ENCODE data around the gene PICK1.

The PICK1 gene

DNA sequence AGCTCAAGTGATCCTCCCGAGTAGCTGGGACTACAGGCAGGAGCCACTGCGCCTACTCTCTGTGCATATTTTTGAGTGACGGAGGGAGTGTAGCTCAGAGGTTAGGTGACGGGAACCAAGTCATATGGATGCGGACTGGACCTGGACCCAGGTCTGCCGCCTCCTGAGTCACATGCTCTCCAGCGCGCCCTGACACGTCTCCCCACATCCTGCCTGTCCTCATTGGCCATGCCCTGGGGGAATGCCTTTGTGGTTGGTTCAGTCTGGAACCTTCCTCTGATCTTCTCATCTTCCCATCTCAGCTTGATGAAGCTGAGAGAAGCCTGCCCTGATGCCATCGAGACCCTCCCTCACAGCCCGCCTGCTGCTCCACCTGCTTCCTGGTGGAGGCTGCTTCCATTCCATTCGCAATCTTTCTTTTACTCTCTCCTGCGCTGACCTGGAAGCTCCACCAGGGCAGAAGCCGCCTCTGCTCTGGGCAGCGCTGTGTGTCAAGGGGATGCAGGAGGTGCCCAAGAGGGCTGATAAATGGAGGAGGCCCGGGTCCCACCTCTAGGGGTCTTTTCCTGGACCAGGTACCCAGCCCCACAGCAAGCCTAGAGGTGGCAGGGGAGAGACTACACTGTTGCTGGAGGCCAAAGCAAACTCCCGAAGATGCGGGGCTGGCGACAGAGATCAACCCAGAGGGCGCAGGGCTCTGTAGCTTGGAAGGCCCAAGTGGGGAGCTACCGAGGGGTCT, 67.2 kb downstream of the PICK1 start:
- no peak overlapping the region for H3K27ac ChIP-seq
- TF ChIP-seq, protein P1, sequence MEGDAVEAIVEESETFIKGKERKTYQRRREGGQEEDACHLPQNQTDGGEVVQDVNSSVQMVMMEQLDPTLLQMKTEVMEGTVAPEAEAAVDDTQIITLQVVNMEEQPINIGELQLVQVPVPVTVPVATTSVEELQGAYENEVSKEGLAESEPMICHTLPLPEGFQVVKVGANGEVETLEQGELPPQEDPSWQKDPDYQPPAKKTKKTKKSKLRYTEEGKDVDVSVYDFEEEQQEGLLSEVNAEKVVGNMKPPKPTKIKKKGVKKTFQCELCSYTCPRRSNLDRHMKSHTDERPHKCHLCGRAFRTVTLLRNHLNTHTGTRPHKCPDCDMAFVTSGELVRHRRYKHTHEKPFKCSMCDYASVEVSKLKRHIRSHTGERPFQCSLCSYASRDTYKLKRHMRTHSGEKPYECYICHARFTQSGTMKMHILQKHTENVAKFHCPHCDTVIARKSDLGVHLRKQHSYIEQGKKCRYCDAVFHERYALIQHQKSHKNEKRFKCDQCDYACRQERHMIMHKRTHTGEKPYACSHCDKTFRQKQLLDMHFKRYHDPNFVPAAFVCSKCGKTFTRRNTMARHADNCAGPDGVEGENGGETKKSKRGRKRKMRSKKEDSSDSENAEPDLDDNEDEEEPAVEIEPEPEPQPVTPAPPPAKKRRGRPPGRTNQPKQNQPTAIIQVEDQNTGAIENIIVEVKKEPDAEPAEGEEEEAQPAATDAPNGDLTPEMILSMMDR (conservative IDR thresholded peaks at IDR 0.05), result no peak
- TF ChIP-seq ZFX (IDR thresholded peaks at IDR 0.05), result no peak

DNA sequence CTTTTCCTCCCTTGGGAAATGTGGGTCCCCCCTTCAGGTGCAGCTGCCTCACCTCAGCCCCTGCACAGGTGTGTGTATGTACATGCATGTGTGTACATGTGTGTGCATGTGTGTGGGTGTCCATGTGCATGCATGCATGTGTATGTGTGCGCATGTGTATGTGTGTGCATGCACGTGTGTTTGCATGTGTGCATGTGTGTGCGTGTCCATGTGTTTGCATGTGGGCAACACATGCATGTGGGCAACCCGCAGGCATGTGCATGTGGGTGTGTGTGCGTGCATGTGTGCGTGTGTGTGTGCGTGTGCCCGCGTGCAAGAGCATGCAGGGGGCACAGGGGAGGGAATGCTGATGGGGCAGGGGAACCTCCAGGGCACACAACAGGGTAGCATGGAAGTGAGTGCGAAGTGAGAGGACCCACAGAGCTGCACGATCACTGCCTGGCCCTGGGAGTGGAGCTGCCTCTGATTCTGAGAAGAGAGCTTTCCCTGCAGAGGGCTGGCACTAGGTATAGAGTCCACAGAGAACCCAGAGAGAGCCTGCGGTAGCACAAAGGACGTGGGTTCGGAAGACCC, 67.9 kb downstream of the PICK1 start:
- TF ChIP-seq ZFX (IDR thresholded peaks at IDR 0.05), result no peak
- TF ChIP-seq, protein P1 (conservative IDR thresholded peaks at IDR 0.05), result no peak
- H3K27ac ChIP-seq, result no peak overlapping the region
